ENCODE data around the gene SUFU.

DNA sequence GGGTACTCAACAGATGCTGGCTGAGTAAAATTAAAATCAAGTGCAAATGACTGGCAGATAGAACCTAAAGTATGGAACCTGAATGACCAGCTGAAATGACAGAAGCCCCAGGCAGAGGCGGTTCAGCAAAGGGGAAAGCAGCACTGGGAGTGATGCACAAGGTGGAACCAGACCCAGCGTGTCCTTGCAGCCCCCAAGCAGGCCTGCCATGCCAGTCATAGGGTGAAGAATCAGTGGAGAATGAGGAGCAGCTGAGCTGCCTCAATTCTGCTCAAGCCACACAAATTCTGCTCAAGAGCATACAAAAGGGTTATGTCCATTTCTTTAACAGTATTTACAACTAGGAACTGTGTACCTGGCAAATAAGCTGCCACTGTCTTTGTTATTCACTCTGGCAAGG lies 10.0 kb upstream of the SUFU start:
- no peak for TF ChIP-seq FOSL1 (IDR thresholded peaks at IDR 0.05; ENCODE audit: insufficient read depth, low read depth, low read length)
- no peak for TF ChIP-seq POLR2AphosphoS5 (IDR thresholded peaks at IDR 0.05; ENCODE audit: low read depth, low read length)
- TF ChIP-seq SIN3A (conservative IDR thresholded peaks at IDR 0.05 in 1 of 2, IDR thresholded peaks at IDR 0.05 in 1 of 2; ENCODE audit: low read depth in 1 of 2, low read length in 2 of 2), result no peak

All from H1 (cell line).